Measurements from ENCODE around the gene ERICH6.

The ERICH6 gene

DNA sequence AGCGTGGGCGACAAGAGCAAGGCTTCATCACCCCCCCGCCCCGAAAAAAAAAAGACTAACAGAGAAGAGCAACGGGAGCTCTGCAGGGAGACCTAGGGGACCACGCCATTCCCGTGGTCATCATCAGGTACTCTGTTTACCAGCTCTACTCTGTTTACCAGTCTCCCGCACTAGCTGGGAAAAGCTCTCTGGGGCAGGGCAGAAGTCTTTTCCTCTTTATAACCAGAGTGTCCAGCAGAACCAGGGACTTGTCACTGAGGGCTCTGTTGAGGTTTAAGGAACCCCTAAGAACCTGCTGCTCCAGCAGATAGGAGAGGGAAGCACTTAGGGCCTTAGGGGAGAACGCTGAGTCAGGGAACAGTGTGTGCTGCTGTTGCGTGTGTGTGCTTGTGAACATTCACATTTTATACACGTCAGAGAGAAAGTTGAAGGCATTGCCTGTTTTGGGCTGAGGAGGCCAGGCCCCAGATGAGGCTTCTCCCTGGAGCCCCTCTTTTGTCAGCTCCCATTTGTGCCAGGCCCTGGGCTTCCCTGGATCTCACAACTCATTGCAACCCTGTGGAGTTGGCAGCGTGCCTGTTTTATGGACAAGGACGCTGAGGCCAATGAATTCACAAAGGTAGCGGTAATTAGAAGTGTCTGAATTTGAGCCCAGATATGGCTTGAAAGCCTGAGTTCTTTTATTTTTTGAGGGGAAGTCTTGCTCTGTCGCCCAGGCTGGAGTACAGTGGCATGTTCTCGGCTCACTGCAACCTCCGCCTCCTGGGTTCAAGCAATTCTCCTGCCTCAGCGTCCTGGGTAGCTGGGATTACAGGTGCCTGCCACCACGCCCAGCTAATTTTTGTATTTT is 24.2 kb upstream of the ERICH6 start:
- H3K9me2 ChIP-seq (replicated peaks; ENCODE audit: control insufficient read depth, low read length): no peaks in the 10 kb centered on the region
- no peaks in the 10 kb centered on the region for H3K79me2 ChIP-seq (ENCODE audit: control insufficient read depth, low read length)
- H3K27ac ChIP-seq (ENCODE audit: low read depth, low read length): no peak overlapping the region
- no peaks in the 10 kb centered on the region for H3K36me3 ChIP-seq (ENCODE audit: control insufficient read depth, low read length)
- TF ChIP-seq EZH2phosphoT487 (IDR thresholded peaks at IDR 0.05; ENCODE audit: borderline replicate concordance, low read length): no peak
- TF ChIP-seq, protein P1, sequence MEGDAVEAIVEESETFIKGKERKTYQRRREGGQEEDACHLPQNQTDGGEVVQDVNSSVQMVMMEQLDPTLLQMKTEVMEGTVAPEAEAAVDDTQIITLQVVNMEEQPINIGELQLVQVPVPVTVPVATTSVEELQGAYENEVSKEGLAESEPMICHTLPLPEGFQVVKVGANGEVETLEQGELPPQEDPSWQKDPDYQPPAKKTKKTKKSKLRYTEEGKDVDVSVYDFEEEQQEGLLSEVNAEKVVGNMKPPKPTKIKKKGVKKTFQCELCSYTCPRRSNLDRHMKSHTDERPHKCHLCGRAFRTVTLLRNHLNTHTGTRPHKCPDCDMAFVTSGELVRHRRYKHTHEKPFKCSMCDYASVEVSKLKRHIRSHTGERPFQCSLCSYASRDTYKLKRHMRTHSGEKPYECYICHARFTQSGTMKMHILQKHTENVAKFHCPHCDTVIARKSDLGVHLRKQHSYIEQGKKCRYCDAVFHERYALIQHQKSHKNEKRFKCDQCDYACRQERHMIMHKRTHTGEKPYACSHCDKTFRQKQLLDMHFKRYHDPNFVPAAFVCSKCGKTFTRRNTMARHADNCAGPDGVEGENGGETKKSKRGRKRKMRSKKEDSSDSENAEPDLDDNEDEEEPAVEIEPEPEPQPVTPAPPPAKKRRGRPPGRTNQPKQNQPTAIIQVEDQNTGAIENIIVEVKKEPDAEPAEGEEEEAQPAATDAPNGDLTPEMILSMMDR (IDR thresholded peaks at IDR 0.05; ENCODE audit: low read depth, low read length, poor library complexity, severe bottlenecking): no peak
- H3F3A ChIP-seq (ENCODE audit: control insufficient read depth, insufficient read depth): no peaks in the 10 kb centered on the region
- no peaks in the 10 kb centered on the region for H4K20me1 ChIP-seq (ENCODE audit: control insufficient read depth, insufficient read depth, low read depth, low read length)
- H3K4me2 ChIP-seq (ENCODE audit: low read length): no peak overlapping the region
- H3K4me1 ChIP-seq (ENCODE audit: control insufficient read depth, low read length): no peaks in the 10 kb centered on the region
- H3K9me3 ChIP-seq (ENCODE audit: control insufficient read depth, insufficient read depth, low read length): no peaks in the 10 kb centered on the region
- no peaks in the 10 kb centered on the region; the same call in 1 of the 2 replicates for H3K27me3 ChIP-seq (ENCODE audit: control insufficient read depth, low read length)
- H3K4me3 ChIP-seq (ENCODE audit: low read length): no peak overlapping the region

GRCh38 chr3:150725548-150725947 is 21.8 kb upstream of the ERICH6 start:
- no peaks in the 10 kb centered on the region for H4K20me1 ChIP-seq (ENCODE audit: control insufficient read depth, insufficient read depth, low read depth, low read length)
- no peaks in the 10 kb centered on the region for H3K9me3 ChIP-seq (ENCODE audit: control insufficient read depth, insufficient read depth, low read length)
- no peak overlapping the region for H3K4me2 ChIP-seq (ENCODE audit: low read length)
- no peaks in the 10 kb centered on the region for H3K9me2 ChIP-seq (replicated peaks; ENCODE audit: control insufficient read depth, low read length)
- H3K4me1 ChIP-seq (ENCODE audit: control insufficient read depth, low read length): no peaks in the 10 kb centered on the region
- no peaks in the 10 kb centered on the region for H3K36me3 ChIP-seq (ENCODE audit: control insufficient read depth, low read length)
- H3K79me2 ChIP-seq (ENCODE audit: control insufficient read depth, low read length): no peaks in the 10 kb centered on the region
- H3K27ac ChIP-seq (ENCODE audit: low read depth, low read length): no peak overlapping the region
- H3K4me3 ChIP-seq (ENCODE audit: low read length): no peak overlapping the region
- TF ChIP-seq EZH2phosphoT487 (IDR thresholded peaks at IDR 0.05; ENCODE audit: borderline replicate concordance, low read length): no peak
- TF ChIP-seq, protein P1 (IDR thresholded peaks at IDR 0.05; ENCODE audit: low read depth, low read length, poor library complexity, severe bottlenecking): no peak
- H3K27me3 ChIP-seq (ENCODE audit: control insufficient read depth, low read length): no peaks in the 10 kb centered on the region
- no peaks in the 10 kb centered on the region for H3F3A ChIP-seq (ENCODE audit: control insufficient read depth, insufficient read depth)

DNA sequence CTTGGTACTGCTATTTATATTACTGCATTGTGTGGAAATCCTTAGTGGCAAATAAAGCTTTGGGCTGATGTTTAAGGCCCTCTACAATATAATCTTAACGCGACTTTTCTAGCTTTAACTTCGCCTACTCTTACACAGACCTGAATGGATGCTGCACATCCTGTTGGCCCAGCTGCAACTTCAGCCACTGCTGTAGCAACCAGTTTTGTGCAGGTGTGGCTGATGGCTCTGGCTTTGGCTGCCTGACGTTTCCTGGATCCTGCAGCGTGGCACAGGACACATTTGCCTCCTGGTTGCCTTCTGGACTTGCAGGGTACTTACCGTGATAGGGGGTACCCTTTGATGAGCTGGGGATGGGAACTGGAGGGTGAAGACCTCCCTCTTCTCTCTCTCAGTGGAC is 20.2 kb upstream of the ERICH6 start:
- no peak overlapping the region for H3K27ac ChIP-seq (ENCODE audit: low read depth, low read length)
- no peak overlapping the region for H3K4me2 ChIP-seq (ENCODE audit: low read length)
- H3K4me1 ChIP-seq (ENCODE audit: control insufficient read depth, low read length): no peaks in the 10 kb centered on the region
- no peaks in the 10 kb centered on the region for H3K79me2 ChIP-seq (ENCODE audit: control insufficient read depth, low read length)
- no peaks in the 10 kb centered on the region for H4K20me1 ChIP-seq (ENCODE audit: control insufficient read depth, insufficient read depth, low read depth, low read length)
- H3K4me3 ChIP-seq (ENCODE audit: low read length): no peak overlapping the region
- H3K27me3 ChIP-seq (ENCODE audit: control insufficient read depth, low read length): no peaks in the 10 kb centered on the region
- H3K9me3 ChIP-seq (ENCODE audit: control insufficient read depth, insufficient read depth, low read length): no peaks in the 10 kb centered on the region
- no peaks in the 10 kb centered on the region for H3K36me3 ChIP-seq (ENCODE audit: control insufficient read depth, low read length)
- no peak for TF ChIP-seq EZH2phosphoT487 (IDR thresholded peaks at IDR 0.05; ENCODE audit: borderline replicate concordance, low read length)
- TF ChIP-seq, protein P1 (IDR thresholded peaks at IDR 0.05; ENCODE audit: low read depth, low read length, poor library complexity, severe bottlenecking): no peak
- H3K9me2 ChIP-seq (replicated peaks; ENCODE audit: control insufficient read depth, low read length): no peaks in the 10 kb centered on the region
- no peaks in the 10 kb centered on the region for H3F3A ChIP-seq (ENCODE audit: control insufficient read depth, insufficient read depth)
